GM20000 (cell line): ENCODE results near the gene FOXD1.
"Not testable (repeated sequence)": the region's sequence is repeated elsewhere in the genome, so short reads cannot be mapped to it uniquely, and the experiment has no call there.

ENCODE experiments used
- DNase-seq: peaks from one replicate; pipeline ENCODE4 v3.0.0; 2012; ENCODE audit warnings: low spot score
- CTCF ChIP-seq: IDR thresholded peaks from 2 replicates; pipeline ENCODE4 v1.5.1; 2012; ENCODE audit warnings: mild to moderate bottlenecking, control low read depth; ENCODE audit errors: extremely low read depth, missing control alignments

The FOXD1 gene

GRCh38 chr5:73459366-73459765 is 10.8 kb upstream of the FOXD1 start:
- no peak for DNase-seq
- no peak for TF ChIP-seq CTCF

GRCh38 chr5:73456462-73456861 is 7.9 kb upstream of the FOXD1 start:
- DNase-seq: not testable (repeated sequence)

GRCh38 chr5:73454379-73455036 is 5.9 kb upstream of the FOXD1 start:
- DNase-seq: no peak
- peak; percentile 60 for TF ChIP-seq CTCF

- TF ChIP-seq CTCF: no peak
- DNase-seq: no peak
These were observed 3.6 kb upstream of the FOXD1 start for GRCh38 chr5:73452215-73452614.

GRCh38 chr5:73451224-73452130 is 2.9 kb upstream of the FOXD1 start:
- peak; percentile 72 for DNase-seq
- TF ChIP-seq CTCF: peak; percentile 89

GRCh38 chr5:73450672-73451223 is 2.2 kb upstream of the FOXD1 start:
- no peak for TF ChIP-seq CTCF
- DNase-seq: no peak

- DNase-seq: no peak
- no peak for TF ChIP-seq CTCF
These were observed 1.6 kb upstream of the FOXD1 start for GRCh38 chr5:73450137-73450536.
